ENCODE results near the gene C2orf92.
A peak's percentile ranks its signal among the peaks of the same experiment; 100 is the strongest.
"Not testable (repeated sequence)": the region's sequence is repeated elsewhere in the genome, so short reads cannot be mapped to it uniquely, and the experiment has no call there.

Gene C2orf92

DNA sequence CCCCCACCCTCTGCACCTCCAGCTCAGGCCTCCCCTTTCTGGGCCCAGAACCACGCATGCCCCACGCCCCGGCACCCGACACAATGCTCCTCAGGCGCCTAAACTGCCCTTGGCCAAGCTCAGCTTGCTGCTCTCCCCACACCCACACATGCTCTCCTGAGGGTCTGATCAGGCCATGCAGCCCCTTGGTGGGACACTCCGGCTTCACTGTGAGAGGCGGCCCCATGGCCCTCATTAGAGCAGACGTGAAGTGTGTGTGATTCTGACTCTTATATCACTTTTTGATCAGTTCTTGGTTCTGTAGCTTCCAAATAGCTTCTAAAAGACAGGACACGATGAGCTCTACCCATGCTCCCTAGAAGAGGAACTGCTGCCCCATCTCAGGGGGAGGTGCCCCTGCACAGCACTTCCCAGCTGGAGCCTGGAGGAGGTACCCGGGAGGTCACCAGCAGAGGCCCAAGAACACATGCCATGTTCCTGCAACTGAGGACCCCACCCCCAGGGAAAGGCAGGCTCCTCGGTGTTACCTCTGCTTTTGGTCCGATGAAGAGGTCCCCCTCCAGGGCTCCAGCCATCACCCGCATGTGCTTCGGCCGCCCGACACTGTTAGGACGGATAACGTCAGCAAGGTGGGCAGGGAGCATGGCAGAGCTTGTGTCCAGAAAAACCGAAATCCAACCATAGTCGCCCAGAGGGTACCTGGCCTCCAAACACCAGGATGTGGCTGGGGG lies 9.3 kb upstream of the C2orf92 start:
- DNase-seq, result no peak

DNA sequence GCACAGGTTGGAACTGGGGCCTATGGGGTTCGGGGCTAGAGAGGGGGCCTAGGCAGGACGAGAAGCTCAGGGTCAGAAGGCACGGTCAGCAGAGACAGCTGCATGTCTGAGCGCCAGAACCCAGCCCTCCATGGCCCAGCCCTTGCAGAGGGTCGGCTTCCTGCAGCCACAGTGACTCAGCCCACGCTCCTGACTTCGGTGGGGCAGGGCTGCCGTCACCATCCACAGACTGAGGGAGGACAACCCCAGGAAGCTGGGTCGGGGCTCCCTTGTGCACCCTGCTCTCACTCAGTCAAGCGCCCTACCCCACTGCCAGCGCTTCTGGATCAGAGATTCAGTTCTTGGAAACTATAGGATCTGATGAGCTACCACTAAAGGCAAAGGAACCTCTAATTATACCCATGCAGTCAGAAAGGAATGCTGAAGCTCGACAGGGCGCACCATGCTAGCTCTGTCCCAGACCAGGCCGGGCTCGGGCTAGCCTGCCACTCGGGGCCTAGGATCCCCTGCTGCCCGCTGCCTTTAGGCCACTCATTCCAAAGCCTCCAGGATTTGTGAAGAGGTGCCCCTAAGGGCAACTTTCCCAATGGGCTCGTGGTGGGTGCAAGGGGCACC lies 8.6 kb upstream of the C2orf92 start:
- no peak for DNase-seq

DNA sequence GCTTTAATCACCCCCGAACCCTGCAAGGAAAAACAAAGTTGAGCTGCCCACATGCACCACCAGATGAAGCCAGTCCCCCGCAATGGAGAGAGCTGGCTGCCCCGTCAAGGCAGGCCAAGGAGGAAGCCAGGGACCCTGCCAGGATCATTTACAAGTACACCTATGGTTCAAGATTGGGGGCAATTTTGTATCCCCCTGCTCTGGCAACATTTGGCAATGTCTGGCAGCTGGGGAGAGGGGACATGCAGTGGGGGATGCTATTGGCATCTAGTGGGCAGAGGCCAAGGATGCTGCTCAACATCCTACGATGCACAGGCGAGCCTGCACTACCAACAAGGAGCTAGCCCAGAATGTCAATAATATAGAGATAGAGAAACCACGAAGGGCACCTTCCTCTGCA lies 7.6 kb upstream of the C2orf92 start:
- DNase-seq, result no peak

DNA sequence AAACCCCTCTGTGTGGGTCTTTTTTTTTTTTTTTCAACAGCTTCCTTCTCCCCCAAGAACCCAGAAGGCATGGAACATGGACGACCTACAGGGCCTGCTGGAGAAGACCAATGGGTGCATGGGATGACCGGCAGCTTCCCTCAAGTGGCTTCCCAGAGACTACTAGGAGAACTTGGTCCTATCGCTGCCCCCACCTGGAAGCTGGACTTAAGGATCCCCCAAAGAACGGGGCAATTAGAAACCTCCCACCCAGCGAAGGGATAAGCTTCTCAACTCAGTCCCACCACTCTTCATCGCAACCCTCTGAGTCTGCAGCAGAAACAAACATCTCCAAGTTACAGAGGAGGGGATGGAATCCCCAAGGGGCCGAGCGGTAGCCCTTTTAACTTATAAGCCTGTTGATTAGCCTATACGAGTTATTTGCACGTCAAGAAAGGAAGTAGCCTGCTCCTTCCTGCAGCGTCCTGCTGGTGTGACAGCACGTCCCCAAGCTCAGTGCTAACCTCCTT lies 7.1 kb upstream of the C2orf92 start:
- no peak for DNase-seq

DNA sequence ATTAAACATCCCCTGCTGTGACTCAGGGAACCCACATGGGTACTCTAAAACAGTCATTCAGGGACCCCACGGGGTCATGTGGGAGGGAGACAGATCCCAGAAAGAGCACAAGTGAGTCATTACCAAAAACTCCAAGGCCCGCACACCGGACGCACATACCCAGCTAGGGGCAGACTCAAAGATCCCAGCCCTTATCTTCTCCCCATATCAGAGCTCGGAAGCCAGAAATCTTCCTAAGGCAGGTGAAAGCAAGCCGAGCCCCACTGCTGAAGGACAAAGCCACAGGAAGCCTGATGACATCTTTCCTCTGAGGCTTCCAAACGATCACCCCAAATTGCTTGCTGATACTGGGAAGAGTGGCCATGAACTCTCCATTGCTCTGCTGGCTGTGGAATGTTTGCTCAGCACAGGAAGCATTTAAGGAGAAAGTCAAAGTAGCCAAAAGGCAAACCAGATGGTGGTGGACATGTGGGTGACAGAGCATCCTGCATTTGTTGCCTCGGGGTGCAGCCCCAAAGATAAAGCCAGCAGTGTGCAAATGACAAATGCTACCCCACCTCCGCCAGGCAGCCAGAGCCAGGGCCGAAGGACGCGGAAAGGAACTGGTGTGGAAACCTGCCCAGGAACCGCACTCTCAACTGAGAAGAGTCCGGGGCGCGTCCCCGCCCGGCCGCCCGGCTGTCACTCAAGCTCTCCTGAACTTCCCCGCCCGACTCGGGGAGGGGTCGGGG lies 6.5 kb upstream of the C2orf92 start:
- peak; percentile 64 to 66 for DNase-seq

DNA sequence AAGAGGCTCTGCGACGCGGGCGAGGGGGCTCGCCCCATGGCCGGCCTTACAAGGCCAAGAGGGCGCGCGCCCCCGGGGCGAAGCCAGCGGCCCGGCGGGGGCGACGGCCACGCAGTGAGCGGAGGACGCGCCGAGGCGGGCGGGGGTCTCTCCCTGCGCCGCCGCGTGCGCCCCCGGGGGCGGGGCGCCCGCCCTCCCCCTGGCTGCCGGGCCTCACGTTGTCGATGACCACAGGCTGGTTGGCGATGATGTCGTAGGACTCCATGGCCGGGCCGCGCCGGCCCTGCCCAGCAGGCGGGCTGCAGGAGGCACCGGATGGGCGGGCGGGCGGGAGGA lies 5.9 kb upstream of the C2orf92 start:
- DNase-seq, result no peak

DNA sequence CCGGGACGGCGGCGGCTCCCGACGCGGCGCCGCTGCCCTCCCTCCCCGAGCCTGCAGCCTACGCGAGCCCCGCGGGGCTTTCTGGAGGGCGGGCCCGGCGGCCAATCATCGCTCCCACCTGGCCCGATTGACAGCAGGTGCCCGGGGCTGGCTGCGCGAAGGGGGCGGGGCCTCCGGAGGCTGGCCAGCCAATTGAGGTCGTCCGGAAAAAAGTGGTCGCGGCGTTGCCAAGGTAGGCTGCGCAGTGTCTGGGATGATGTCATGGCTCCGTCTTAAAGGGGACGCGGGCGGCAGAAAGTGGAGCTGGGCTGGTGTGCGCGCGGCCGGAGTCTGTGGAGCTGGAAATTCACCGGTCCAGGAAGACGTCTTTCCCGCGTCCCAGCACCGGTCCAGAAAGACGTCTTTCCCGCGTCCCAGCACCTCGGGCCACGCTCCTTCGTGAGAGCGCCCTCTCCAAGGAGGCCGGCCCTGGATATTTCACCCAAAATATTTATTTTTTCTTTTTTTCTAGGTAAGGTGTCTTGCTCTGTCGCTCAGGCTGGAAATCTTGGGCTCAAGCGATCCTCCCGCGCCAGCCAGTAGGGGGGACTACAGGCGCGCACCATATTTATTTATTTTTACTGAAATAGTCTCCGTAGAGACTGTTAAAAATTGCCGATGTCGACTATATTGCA lies 5.4 kb upstream of the C2orf92 start, which contains the start of gene ACTR1B:
Gene ACTR1B, minus strand, starts transcription at position 83 of the 674 bp plus-strand sequence. CDS start 154 bp downstream, outside the sequence.
- DNase-seq, result peak; percentile 98

DNA sequence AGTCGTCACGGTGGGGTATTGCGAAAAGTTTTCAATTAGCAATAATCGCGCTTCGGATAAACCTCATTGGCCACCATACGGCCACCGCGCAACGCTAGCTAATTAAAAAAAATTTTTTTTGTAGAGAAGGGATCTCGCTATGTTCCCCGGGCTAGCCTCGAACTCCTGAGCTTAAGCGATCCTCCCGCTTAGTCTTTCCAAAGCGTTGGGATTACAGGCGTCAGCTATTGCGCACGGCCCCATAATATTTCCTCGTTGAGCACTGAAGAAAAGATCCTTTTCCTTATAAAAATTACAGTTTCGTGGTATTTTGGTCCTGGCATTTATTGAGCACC lies 4.9 kb upstream of the C2orf92 start:
- no peak for DNase-seq

DNA sequence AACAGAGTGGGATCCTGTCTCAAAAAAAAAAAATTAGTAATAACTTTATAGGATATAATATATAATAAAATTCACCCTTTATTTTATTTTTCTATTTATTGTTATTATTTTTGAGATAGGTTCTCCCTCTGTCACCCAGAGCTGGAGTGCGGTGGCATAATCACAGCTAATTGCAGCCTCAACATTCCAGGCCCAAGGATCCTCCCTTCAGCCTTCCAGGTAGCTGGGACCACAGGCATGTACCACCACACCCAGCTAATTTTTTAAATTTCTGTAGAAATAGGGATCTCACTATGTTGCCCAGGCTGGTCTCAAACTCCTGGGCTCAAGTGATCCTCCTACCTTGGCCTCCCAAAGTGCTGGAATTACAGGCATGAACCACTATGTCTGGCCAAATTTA lies 958 bp downstream of the C2orf92 start:
- DNase-seq, result no peak

DNA sequence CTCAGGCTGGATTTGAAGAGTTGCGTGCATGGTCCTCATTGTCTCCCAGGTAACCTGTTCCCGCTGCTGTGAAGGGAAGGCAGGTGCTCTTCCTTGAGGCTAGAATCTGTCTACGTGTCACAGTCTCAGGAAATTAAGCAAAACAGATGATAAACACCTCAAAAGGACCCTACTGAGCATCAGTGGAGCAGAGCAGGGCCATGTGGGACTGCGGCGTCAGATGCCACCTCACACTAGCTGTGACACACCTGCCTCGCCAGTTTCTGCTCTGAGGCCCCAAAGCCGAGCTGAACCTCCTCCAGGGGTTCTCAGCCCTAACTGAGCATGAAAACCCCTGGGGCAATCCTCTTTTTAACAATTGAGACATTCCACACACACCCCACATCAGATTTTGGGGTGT lies 2.0 kb downstream of the C2orf92 start:
- DNase-seq, result no peak

DNA sequence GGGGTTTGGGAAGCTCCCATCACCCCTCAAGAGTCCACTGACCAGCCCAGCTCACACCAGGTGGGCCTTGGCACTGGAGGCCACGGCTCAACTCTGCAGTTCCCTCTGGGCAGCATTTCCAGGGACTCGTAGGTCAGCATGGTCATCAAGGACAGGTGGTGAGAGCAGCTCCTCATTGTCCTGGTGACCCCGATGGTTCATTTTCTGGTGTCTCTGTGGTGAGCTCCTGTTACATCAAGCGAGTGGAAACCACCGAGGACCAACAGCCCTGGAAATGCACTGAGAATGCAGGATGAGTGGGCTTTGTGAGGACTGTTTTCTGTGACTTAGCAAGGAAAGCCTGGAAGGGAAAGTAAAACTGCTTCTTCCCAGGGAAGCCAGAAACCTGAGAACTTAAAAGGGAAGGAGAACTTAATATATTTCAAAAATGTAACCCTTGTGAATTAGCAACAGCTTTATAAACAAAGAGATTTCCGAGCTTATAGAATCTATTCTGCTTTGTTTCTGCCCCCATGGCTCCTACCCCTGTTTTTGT lies 3.2 kb downstream of the C2orf92 start:
- not testable (repeated sequence) for DNase-seq

DNA sequence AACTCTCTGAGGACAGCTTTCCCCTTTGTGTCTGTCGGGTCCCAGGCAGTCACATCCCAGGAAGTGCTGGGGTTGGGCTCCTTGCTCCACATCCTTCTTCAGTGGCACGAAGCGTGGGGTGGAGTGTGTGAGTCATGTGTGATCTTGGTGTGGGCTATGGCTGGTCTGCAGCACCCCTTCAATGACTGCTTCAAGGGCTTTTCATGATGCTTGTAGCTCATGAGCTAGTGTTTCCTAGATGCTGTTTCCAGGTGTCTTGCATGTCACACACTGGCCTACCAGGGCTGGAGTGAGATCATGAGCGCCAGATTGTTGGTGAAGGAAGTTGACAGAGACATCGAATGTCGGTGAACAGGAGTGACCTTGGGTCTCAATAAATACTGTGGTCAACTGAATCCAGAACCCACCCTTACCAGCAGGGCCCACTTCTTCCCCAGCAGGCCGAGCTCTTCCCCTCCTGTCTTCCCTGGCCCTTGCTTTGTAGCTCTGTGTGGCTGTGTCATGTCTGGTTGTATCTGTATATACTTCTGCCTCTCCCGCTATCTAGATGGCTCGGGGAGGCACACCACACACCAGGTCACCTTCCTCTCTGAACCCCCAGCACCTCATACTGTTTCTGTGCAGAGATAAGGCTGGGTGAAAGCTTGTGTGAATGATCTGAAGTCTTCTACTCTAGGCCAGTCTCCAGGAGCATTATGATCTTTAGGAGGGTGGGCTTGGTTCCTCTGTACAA lies 3.8 kb downstream of the C2orf92 start:
- no peak for DNase-seq

DNA sequence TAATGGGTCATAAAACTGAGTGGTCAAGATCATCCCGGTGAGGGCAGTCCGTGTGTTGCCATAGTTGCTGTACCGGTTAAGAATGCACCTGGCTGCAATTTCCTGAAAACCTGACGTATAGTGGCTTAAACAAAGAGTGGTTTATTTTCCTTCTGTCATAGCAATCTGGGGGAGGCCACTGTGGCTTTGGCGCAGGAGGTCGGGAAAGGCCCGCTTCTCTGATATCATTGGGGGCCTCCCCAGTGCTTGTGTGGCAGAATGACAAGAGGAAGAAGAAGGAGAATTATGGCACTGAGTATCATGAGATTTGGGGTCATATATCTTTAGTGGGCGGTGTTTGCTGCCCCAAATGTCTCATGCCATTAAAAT lies 4.4 kb downstream of the C2orf92 start:
- DNase-seq, result no peak

DNA sequence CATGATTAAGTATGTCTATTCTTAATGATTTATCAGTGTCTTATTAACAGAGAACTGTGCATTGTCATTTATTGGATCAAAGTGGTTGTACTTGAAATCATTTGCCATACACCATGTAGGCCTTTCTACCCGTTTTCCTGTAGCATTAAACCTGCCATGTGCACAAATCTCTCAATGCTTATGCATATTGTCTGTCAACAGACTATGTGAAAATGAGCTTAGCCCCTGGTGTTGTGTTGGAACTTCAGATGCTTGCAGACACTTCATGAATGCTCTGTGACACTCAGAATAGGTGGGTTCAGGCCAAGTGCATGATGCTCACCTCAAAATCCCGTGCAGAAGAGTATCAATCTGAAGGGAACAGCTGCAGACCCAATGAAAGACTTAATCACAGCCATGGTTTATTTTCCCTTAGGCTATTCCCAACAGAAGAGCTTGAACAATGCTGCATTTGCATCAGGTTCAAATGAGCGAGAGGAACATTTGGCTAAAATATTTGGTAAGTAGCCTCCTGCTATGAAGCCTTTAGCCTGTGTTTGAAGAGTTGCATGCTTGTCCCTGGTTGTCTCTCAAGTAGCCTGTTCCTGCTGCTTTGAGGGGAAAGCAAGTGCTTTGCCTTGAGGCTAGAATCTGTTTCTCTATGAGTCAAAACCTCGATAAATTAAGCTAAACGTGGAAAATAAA lies 6.1 kb downstream of the C2orf92 start:
- DNase-seq, result no peak

DNA sequence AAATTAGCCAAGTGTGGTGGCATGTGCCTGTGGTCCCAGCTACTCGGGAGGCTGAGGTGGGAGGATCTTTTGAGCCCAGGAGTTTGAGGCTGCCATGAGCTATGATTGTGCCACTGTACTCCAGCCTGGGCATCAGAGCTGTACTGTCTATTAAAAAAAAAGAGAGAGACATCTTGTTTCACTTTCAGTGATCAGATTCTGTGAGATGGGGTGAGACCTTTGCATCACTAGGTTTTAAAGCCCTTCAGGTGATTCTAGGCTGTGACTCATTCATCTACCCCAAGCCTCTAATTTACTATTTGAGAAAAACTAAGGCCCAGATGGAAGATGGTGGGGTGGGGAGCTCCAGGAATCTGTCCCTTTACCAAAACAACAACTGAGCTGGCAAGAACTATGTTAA lies 7.1 kb downstream of the C2orf92 start:
- DNase-seq, result no peak

DNA sequence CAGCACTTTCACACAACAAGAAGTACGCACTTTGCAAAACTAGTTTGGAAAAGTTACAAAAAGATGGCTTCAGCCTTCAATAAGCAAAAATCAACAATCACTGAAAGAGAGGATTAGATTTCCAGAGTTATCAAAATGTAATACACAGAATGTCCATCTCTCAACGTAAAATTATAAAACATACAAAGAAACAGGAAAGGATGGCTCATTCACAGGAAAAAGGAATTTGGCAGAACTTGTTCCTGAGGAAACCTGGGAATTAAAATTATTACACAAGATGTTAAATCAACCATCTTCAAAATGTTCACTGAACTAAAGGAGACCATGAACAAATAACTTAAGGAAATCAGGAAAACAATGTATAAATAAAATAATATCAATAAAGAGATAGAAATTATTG lies 8.0 kb downstream of the C2orf92 start:
- no peak for DNase-seq

DNA sequence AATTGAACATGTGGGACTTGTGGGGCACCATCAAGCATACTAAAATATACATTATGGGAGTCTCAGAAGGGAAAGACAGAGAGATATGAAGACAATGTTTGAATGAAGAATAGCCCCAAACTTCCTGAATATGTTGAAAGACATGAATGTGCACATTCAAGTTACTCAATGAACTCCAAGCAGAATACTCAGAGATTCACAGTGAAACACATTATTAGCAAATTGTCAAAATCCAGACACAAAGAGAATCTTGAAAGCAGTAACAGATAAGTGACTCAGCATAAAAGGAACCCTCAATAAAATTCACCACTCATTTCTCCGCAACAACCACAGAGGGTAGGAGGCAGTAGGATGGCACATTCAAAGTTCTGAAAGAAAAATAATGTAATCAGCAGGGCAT lies 8.8 kb downstream of the C2orf92 start:
- DNase-seq, result no peak

DNA sequence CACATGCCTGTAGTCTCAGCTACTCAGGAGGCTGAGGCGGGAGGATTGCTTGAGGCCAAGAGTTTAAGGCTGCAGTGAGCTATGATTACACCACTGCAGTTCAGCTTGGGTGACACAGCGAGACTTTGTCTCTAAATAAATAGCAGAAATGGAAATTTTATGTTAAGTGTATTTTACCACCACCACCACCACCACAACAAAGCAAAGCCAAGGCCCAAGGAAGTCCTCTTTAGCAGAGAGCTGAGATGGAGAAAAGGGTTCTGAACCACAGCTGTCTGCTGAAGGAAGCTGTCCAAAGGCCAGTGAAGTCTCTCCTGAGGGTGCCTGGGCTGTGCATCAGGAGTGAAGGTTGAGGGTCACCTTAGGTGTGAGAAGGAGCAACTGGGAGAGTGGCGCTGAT lies 17.7 kb downstream of the C2orf92 start:
- not testable (repeated sequence) for DNase-seq

DNA sequence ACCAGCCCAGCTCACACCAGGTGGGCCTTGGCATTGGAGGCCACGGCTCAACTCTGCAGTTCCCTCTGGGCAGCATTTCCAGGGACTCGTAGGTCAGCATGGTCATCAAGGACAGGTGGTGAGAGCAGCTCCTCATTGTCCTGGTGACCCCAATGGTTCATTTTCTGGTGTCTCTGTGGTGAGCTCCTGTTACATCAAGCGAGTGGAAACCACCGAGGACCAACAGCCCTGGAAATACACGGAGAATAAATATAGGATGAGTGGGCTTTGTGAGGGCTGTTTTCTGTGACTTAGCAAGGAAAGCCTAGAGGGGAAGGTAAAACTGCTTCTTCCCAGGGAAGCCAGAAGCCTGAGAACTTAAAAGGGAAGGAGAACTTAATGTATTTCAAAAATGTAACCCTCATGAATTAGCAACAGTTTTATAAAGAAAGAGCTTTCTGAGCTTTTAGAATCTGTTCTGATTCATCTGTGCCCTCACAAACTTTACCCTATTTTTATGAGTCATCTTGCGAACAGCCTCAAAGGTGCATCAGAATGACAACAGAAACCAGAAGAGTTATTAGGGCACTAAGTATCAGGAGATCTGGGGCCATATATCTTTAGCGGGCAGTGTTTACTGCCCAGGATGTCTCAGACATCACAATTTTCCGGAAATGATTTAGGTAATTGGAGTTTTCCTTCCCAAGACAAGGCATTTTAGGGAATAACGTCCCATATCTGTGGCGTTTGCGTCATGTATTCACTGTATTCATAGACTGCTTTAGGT lies 18.7 kb downstream of the C2orf92 start:
- DNase-seq, result no peak

DNA sequence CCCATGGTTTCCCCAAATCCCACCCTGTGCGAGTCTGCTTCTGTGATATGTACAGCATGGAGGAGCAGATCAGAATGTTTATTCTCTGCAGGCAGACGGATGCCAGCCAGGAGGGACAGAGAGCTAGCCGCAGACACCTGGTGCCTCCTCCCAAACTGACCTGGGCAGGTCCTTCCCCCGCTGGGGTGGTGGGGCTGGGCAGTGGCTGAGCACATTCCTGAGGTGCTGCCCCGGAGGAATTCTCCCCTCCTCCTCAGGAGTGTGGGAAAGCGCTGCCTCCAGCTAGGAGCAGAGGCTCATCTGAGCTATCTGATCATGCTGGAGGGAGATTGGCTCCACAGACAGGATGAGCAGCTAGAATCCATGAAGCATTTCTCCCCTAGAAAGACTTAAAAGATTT lies 21.7 kb downstream of the C2orf92 start:
- DNase-seq, result no peak

DNA sequence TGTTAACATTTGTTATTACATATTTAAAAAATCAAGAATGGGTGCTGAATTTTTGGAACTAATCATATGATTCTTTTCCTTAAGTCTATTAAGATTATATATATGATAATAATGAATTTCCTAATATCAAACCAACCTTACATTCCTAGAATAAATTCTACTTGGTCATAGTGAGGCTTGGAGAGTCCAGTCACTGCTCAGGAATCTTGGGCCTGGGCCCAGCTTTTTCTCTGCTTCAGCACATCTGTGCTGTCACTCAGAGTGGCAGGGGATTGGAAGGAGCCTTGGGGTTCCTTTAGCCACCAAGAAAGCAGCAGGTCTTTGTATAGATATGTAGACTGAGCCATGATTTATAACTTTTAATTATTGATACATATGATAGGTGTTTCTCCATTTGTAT lies 24.0 kb downstream of the C2orf92 start:
- no peak for DNase-seq

Data from CD4-positive, alpha-beta T cell treated with Interleukin-4 for 1 hour (primary cell).